AG10803 (cell line): ENCODE results near the gene ROGDI.

Experiments used
- DNase-seq: peaks from one replicate; pipeline ENCODE4 v3.0.0; 2010; ENCODE audit warnings: low read depth
- H3K4me3 ChIP-seq: 2 replicates; pipeline ENCODE4 v1.5.1; 2011; ENCODE audit warnings: mild to moderate bottlenecking, low read length, control low read depth
- CTCF ChIP-seq: conservative IDR thresholded peaks from 2 replicates; pipeline ENCODE4 v1.5.1; 2011; ENCODE audit warnings: mild to moderate bottlenecking, low read length, control low read depth, inconsistent platforms

Gene ROGDI

GRCh38 chr16:4797805-4798252 is 4.6 kb downstream of the ROGDI start:
- DNase-seq = no peak
- no peak overlapping the region for H3K4me3 ChIP-seq
- no peak for TF ChIP-seq CTCF

GRCh38 chr16:4796982-4797804 is 5.2 kb downstream of the ROGDI start:
- no peak for TF ChIP-seq CTCF
- no peak for DNase-seq
- no peak overlapping the region for H3K4me3 ChIP-seq

- no peak overlapping the region for H3K4me3 ChIP-seq
- no peak for DNase-seq
These were observed 6.4 kb downstream of the ROGDI start for GRCh38 chr16:4795828-4796572.

GRCh38 chr16:4795181-4795827 is 7.1 kb downstream of the ROGDI start, which contains the start of gene SMIM22:
SMIM22 (plus strand) TSS chr16:4795369; CDS start chr16:4795735, 366 bp downstream.
- no peak for DNase-seq
- H3K4me3 ChIP-seq = no peak within 1 kb of the TSS
- no peak for TF ChIP-seq CTCF

More at GRCh38 chr16:4795828-4796572, 6.4 kb downstream of the ROGDI start:
- no peak for TF ChIP-seq CTCF

- TF ChIP-seq CTCF = no peak
- no peak overlapping the region for H3K4me3 ChIP-seq
- DNase-seq = no peak
These were observed 9.4 kb downstream of the ROGDI start for GRCh38 chr16:4792951-4793513.

GRCh38 chr16:4790871-4791270 is 11.6 kb downstream of the ROGDI start:
- no peak for TF ChIP-seq CTCF
- no peak for DNase-seq
- H3K4me3 ChIP-seq = no peak overlapping the region
